Jurkat, Clone E6-1 (cell line): ENCODE results near the gene CTDSPL.

Source experiments
- DNase-seq: peaks from one replicate; pipeline ENCODE4 v3.0.0-alpha.2; 2011; ENCODE audit warnings: low read depth, low spot score
- H3K4me3 ChIP-seq: 2 replicates; pipeline ENCODE4 v1.5.1; 2011; ENCODE audit warnings: mild to moderate bottlenecking, low read length, control low read depth, moderate library complexity

The CTDSPL gene

GRCh38 chr3:37992271-37993066 lies 130.8 kb downstream of the CTDSPL start:
- DNase-seq: no peak
- no peak overlapping the region for H3K4me3 ChIP-seq

DNA sequence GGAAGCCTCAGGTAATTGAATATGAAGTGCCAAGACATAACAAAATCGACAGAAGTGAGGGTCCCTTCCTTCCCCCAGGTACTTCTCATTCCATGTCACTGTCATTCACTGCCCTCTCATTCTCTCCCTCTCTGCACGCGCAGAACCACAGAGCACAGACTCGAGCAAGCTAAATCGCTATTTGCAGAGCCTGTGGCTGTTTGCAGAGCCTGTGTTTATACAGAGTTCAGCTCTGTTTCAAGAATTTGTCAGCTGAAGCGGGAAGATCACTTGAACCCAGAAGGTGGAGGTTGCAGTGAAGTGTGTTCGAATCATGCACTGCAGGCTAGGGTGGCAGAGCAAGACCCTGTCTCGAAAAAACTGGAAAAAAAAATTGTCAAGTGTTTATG lies 131.4 kb downstream of the CTDSPL start:
- no peak for DNase-seq
- no peak overlapping the region for H3K4me3 ChIP-seq

DNA sequence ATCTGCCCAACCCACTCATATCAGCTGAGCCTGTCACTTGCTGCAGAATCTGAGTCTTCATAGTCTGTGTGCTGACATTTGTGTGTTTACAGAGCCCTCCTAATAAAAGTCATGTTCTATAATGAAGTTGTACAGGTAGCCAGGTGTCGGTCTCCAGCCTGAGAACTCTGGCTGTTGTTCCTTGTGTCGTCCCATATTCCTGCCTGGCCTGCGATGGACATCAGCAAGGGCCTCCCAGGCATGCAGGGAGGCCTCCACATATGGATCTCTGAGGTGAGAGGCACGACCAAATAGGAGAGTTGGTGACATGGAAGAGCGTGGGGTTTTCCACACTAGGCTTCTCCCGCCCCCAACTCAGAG lies 131.8 kb downstream of the CTDSPL start:
- DNase-seq: no peak

DNA sequence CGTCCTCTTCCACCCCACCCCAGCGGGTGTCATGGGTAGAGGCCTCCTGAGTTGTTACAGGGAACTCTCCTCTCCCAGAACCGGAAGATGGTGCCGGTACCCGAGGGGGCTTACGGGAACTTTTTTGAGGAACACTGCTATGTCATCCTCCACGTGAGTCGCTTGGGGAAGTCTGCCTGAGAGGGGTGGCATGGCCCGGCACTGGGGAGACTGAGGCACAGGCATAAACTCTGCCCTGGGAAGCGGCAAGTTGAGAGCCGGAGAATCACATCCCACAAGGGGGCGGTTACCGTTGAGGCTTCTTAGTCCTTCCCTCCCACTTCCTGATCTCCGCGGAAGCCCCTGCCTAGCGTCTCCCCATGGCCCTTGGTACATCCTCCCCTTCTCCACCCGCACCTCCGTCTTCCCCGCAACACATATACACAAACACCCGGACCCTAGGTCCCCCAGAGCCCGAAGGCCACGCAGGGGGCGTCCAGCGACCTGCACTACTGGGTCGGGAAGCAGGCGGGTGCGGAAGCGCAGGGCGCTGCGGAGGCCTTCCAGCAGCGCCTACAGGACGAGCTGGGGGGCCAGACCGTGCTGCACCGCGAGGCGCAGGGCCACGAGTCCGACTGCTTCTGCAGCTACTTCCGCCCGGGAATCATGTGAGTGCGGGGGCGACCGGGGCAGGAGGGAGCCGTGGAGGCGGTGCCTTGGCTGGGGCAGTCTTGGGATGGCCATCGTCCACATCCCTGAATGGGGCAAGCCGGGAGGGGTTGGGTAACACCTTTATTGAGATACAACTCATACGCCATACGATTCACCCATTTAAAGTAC lies 132.3 kb downstream of the CTDSPL start:
- DNase-seq: peak; percentile 80
- peak overlapping the region; percentile 78 for H3K4me3 ChIP-seq

More for the DNA sequence above, 131.8 kb downstream of the CTDSPL start:
- peak overlapping the region; percentile 78 for H3K4me3 ChIP-seq

- no peak for DNase-seq
- peak overlapping the region; percentile 78 for H3K4me3 ChIP-seq
Measured at GRCh38 chr3:37994639-37994972, 132.9 kb downstream of the CTDSPL start.

GRCh38 chr3:37995652-37996641 lies 134.3 kb downstream of the CTDSPL start:
- peak overlapping the region; percentile 78 for H3K4me3 ChIP-seq
- peak; percentile 80 for DNase-seq

DNA sequence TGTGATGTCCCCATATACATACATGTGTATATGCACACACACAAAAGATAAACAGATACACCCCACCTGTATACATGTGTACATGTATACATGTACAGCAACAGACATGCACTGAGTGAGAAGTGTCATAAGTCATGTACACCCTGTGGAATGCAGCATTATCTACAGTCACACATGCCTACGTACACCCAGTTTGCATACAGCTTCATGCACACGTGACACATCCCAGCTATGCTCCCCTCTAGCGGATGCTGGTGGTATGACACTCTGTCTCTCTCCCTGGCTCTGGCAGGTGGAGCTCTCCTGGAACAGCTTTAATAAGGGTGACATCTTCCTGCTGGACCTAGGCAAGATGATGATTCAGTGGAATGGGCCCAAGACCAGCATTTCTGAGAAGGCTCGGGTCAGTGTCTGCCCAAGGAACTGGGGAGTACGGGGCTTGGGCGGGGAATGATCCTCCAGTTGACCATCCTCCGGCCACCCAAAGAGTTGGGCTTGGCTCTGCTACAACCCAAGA lies 135.2 kb downstream of the CTDSPL start:
- DNase-seq: peak; percentile 90
- H3K4me3 ChIP-seq: no peak overlapping the region

DNA sequence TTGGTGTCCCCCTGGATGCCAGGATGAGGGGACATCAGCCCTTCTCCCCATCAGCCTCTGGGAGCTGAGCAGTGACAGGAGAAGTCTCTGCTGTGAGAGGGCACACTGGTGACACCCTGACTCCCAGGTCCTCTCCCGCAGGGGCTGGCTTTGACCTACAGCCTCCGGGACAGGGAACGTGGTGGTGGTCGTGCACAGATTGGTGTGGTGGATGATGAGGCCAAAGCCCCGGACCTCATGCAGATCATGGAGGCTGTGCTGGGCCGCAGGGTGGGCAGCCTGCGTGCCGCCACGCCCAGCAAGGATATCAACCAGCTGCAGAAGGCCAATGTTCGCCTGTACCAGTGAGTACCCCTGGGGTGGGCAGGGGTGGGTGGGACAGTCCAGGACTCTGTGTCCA lies 135.7 kb downstream of the CTDSPL start:
- no peak overlapping the region for H3K4me3 ChIP-seq
- DNase-seq: no peak

DNA sequence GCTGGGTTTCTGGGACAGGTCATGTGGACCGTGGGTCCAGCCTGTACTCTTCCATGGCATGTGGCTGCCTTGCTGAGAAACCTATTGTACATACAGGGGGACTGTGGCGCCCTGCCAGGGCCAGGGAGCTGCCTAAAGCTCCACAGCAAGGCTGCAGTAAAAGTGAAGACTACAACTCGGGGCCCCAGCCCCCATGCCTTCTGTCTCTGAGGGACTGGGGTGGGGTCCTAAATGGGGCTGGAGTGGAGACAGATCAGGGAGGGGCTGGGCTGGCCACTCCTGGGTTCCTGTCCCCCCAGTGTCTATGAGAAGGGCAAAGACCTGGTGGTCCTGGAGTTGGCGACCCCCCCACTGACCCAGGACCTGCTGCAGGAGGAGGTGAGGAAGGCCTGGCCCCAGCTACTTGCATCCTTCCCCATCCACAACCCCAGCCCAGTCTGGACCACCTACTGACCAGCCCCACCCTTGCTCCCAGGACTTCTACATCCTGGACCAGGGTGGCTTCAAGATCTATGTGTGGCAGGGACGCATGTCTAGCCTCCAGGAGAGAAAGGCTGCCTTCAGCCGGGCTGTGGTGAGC lies 136.2 kb downstream of the CTDSPL start:
- no peak overlapping the region; the same call in 1 of the 2 replicates for H3K4me3 ChIP-seq
- DNase-seq: no peak

GRCh38 chr3:37999836-38000235 lies 138.2 kb downstream of the CTDSPL start:
- no peak for DNase-seq
- no peak overlapping the region for H3K4me3 ChIP-seq

- H3K4me3 ChIP-seq: no peak overlapping the region
- no peak for DNase-seq
Measured at GRCh38 chr3:38000242-38000916, 138.7 kb downstream of the CTDSPL start.

DNA sequence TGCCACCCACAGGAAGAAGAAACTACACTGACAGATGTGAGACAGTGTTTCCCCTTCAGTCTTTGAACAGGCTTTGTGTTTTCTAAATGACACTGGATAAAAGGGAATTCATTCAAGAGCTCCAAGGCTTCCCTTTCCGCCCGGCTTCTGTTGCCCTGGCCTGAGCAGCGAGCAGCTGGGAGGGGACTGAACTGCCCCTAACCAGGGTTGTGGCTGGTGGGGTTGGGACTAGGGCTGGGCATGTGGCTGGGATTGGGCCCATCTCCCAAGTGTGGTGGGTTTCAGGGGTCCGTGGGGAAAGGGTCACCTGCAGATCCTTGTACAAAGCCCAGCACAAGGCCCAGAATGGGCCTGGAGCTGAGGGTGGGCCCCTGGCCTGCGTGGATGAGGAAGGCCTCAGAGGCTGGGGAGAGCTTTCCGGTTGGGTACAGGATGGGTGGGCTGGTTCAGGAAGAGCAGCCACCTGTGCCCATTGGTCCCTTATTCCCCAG lies 139.3 kb downstream of the CTDSPL start:
- no peak for DNase-seq
- H3K4me3 ChIP-seq: no peak overlapping the region

- H3K4me3 ChIP-seq: no peak overlapping the region
- no peak for DNase-seq
Measured at GRCh38 chr3:38001456-38002081, 139.9 kb downstream of the CTDSPL start.

DNA sequence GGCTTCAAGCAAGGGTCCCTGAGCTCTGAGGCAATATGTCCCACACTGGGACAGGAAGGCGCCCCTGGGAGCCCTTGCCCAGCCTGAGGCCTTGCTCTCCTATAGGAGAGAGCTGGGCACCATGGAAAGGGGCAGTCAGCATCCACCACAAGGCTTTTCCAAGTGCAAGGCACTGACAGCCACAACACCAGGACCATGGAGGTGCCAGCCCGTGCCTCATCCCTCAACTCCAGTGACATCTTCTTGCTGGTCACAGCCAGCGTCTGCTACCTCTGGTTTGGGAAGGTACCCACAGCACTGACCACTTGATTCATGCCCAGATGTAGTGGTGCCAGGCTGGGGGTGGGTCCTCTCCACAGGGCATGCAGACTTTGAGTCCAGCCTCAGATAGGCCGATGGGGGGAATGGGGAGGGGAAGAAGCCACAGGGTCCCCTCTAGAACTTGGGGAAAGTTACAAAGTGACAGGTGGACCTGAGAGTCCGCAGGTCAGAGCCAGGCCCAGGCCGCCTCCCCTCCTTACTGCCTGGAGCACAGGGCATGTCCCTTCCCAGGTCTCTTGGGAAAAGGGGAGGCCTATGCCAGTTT lies 140.7 kb downstream of the CTDSPL start:
- no peak overlapping the region for H3K4me3 ChIP-seq
- no peak for DNase-seq

DNA sequence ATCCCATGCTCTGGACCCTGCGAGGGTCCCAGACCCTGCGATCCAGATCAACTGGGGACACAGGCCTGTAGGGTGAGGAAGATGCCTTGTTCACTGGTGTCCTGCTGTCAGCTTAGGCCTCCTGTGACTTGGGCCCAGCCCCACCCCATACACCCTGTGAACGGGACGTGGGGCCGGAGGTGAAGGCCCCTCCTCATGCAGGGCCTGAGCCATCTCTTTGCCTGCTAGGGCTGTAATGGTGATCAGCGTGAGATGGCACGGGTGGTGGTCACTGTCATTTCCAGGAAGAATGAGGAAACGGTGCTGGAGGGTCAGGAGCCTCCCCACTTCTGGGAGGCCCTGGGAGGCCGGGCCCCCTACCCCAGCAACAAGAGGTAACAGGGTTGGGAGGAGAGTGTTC lies 141.3 kb downstream of the CTDSPL start:
- no peak overlapping the region for H3K4me3 ChIP-seq
- DNase-seq: no peak

GRCh38 chr3:38003371-38003816 lies 141.7 kb downstream of the CTDSPL start:
- no peak for DNase-seq
- no peak overlapping the region for H3K4me3 ChIP-seq

DNA sequence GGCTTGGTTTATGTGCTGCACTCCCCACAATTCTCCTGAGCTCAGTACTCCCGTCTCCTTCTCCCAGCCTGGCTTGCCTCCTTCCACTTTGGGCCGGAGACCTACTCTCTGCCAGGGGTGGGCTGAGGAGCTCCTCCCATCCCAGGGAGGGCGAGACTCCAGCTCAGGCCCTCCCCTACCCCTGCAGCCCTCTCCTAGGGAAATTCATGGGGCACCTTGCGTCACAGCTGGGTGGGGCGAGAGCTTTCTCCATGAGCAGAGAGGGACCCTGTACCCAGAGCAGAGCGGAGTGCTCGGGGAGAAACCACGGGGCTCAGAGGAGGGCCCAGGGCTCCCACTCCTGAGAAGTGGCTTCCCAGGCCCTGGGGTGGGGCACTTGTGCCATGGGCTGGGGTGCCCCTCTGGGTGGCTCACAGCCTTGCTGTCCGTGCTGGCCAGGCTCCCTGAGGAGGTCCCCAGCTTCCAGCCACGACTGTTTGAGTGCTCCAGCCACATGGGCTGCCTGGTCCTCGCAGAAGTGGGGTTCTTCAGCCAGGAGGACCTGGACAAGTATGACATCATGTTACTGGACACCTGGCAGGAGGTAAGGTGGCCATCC lies 142.2 kb downstream of the CTDSPL start:
- H3K4me3 ChIP-seq: no peak overlapping the region
- no peak for DNase-seq
